ENCODE results near the gene RDH12.

GRCh38 chr14:67690011-67690410 lies 11.7 kb upstream of the RDH12 start:
- TF ChIP-seq EZH2phosphoT487 (IDR thresholded peaks at IDR 0.05; ENCODE audit: borderline replicate concordance, low read length) (no peak), CTCF (IDR thresholded peaks at IDR 0.05; ENCODE audit: low read depth, low read length, poor library complexity, severe bottlenecking) (no peak)

All from DOHH2 (cell line).